GM15510 (cell line): ENCODE data around the gene CGGBP1.

Experiments used
- POLR2A ChIP-seq: IDR thresholded peaks from 3 replicates; pipeline ENCODE4 v1.6.1; 2011; ENCODE audit warnings: borderline replicate concordance; ENCODE audit not compliant: insufficient read length; ENCODE audit errors: extremely low read depth

CGGBP1 gene

DNA sequence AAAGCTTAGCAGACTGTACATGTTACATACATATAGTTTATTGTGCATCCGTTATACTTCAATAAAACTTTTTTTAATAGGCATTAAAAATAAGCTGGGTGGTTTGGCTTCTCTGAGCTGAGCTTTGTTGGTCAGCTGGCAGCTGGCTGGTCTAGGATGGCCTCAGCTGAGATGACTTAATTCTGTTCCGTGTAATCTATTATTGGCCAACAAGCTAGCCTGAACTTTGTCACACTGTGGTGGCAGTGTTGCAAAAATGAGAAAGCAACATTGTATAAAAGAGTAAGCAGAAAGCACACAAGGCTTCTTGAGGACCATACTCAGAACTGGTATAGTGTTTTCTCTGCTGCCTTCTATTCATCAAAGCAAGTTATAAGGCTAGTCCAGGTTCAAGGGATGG, 45.2 kb downstream of the CGGBP1 start:
- no peak for TF ChIP-seq POLR2A

DNA sequence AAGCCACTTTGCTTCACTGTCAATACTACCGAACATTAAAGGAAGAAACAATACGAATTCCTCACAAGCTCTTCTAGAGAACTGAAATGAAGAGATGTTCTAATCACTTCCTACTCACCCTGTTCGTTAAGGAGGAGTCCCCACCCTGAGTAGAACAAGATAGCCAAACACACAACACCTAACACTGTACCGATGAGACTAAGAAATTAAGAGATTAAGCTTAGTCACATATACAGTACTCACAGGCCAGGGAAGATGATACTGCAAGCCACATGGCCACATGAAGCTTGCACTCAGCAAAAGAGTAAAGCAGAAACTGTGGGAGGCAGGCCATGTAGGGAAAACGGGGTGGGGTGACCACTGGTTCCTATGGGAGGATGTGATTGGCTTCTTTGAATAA, 48.0 kb downstream of the CGGBP1 start:
- TF ChIP-seq POLR2A = no peak

DNA sequence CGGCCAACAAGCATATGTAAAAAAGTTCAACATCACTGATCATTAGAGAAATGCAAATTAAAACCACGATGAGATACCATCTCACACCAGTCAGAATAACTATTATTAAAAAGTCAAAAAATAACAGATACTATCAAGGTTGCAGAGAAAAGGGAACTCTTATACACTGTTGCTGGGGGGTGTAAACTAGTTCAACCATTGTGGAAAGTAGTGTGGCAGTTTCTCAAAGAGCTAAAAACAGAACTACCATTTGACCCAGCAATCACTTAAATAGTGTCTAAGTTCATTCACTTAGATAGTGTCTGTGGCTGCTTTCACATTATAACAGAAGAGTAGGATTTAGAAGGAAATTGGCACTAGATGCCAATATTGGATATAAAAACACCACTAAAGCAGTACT, 49.7 kb downstream of the CGGBP1 start:
- no peak for TF ChIP-seq POLR2A

DNA sequence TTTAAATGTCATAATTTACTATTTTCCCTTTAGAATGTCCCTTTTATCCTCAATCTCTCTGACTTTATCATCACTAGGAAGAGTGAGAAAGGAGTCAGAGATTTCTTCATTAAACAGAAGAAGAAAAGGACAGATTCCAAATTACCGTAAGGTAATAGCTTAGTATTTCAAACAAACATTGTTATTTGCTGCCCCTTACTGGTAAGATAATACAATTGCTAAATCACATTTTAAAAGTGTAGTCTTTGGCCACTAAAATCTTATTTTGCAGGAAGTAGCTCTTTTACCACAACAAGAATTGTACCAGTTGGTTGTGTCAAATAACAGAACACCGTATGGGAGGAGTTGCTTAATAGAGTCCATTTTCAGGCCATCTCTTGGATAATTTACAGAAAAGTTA, 53.7 kb downstream of the CGGBP1 start:
- TF ChIP-seq POLR2A = no peak

DNA sequence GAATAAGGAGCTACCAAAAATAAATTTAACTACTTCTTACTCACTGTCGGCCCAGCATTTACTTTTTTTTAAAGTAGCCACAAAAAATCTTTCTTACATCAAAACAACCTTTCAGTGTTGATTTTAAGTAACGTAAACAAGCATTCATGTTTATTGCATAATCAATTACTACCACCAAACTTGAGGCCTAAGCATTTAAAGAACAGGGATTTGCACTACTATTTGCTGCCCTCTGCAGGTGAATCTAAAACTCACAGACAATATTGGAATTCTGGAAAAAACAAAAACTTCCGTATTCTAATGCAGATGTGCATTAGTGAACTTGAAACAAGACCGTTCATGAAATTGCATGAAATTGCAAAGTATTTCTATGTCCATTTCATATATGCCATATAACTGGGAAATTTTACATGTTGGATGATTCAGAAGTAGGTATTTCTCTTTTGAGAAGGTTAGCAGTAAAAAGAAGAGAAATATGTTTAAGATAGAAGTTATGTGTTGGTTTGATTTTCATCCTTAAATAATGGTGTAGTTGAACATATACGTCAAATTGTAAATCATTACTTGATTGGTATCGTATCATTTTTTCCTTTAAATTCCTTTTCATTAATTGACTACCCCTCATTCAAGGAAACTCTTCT, 55.6 kb downstream of the CGGBP1 start:
- TF ChIP-seq POLR2A = no peak

DNA sequence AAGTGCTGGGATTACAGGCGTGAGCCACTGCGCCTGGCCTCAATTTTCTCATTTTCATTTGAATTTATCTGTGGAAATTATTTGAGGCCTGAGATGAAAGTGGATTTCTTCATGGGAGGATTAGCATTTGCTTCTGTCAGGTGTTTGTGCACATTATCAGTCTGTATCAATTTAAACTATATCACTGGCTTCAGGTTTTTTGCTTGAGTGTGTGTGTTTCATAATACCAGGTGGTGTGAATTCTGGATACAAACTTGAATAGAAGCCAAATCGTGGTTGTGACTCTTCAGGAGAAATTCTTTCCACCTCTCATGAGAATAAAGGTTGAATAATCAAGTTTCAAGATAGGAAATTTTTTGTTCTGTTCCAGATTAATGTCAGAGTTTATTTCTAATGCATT, 56.4 kb downstream of the CGGBP1 start:
- no peak for TF ChIP-seq POLR2A
